Fibroblast of lung (primary cell): ENCODE data around the gene TSHR. TPM values are rescaled to one million over a fixed set of nuclear protein-coding genes. Genes with fewer than 3 reads are reported as not detected.
A peak's percentile ranks its signal among the peaks of the same experiment; 100 is the strongest.

Experiments used
- DNase-seq, 2 donors: peaks; one replicate each; pipeline versions ENCODE4 v3.0.0 to v3.0.0-alpha.2; 2010; ENCODE audit warnings: low read depth in 2 of 2
- H2AFZ ChIP-seq: 2 replicates; pipeline ENCODE4 v1.5.1; 2012; ENCODE audit warnings: low read length, control low read depth, inconsistent platforms
- H3K27ac ChIP-seq: 2 replicates; pipeline ENCODE4 v1.5.1; 2011; ENCODE audit warnings: low read length, control low read depth; ENCODE audit not compliant: insufficient read depth
- H3K27me3 ChIP-seq: 2 replicates; pipeline ENCODE4 v1.5.1; 2011; ENCODE audit warnings: mild to moderate bottlenecking, low read length; ENCODE audit not compliant: control insufficient read depth, insufficient read depth
- H3K36me3 ChIP-seq: 2 replicates; pipeline ENCODE4 v1.5.1; 2011; ENCODE audit warnings: low read length; ENCODE audit not compliant: control insufficient read depth, insufficient read depth
- H3K4me1 ChIP-seq: 2 replicates; pipeline ENCODE4 v1.5.1; 2011; ENCODE audit warnings: low read length; ENCODE audit not compliant: control insufficient read depth, insufficient read depth; ENCODE audit errors: extremely low read depth
- H3K4me2 ChIP-seq: 2 replicates; pipeline ENCODE4 v1.5.1; 2011; ENCODE audit warnings: low read length, control low read depth; ENCODE audit not compliant: insufficient read depth; ENCODE audit errors: extremely low read depth
- H3K4me3 ChIP-seq, 4 experiments: fragments of 200-600 bp in 1 of 4; sonication (generic) in 1 of 4; replicated peaks in 1 of 4; 2 replicates each; pipeline ENCODE4 v1.5.1; 2011 to 2016; ENCODE audit warnings: low read length in 4 of 4, low read depth in 3 of 4, mild to moderate bottlenecking in 3 of 4, control low read depth in 2 of 4, inconsistent platforms in 1 of 4, mixed read lengths in 1 of 4; ENCODE audit not compliant: insufficient read depth in 1 of 4; ENCODE audit errors: control extremely low read depth in 1 of 4
- H3K79me2 ChIP-seq: 2 replicates; pipeline ENCODE4 v1.5.1; 2012; ENCODE audit warnings: mild to moderate bottlenecking, low read length, inconsistent platforms; ENCODE audit not compliant: control insufficient read depth, insufficient read depth
- H3K9ac ChIP-seq: 2 replicates; pipeline ENCODE4 v1.5.1; 2011; ENCODE audit warnings: mild to moderate bottlenecking, low read length, control low read depth; ENCODE audit not compliant: insufficient read depth
- H3K9me3 ChIP-seq: 2 replicates; pipeline ENCODE4 v1.5.1; 2012; ENCODE audit warnings: low read depth, low read length; ENCODE audit not compliant: control insufficient read depth, insufficient read depth
- H4K20me1 ChIP-seq: 2 replicates; pipeline ENCODE4 v1.5.1; 2011; ENCODE audit warnings: low read length; ENCODE audit not compliant: control insufficient read depth, insufficient read depth; ENCODE audit errors: extremely low read depth
- CTCF ChIP-seq, 2 donors: IDR thresholded peaks in 1 of 2; conservative IDR thresholded peaks in 1 of 2; 1 replicate in 1 of 2; 2 replicates in 1 of 2; pipeline ENCODE4 v1.5.1; 2011 to 2012; ENCODE audit warnings: low read length in 2 of 2, control low read depth in 1 of 2, inconsistent platforms in 1 of 2, low read depth in 1 of 2, mild to moderate bottlenecking in 1 of 2
- EZH2 ChIP-seq: IDR thresholded peaks from 2 replicates; pipeline ENCODE4 v1.5.1; 2012; ENCODE audit warnings: low read length, control low read depth, mild to moderate bottlenecking; ENCODE audit errors: missing control alignments
- polyA plus RNA-seq, 2 donors: library from polyadenylated mRNA; depleted of rRNA in 1 of 2; stranded (reverse) in 1 of 2; unstranded in 1 of 2; fragments of >200 nt; gene quantifications; 2 replicates each; pipeline ENCODE4 v1.2.1, GENCODE V29; 2011 to 2012; ENCODE audit warnings: missing spikeins in 1 of 2
- total RNA-seq: library from RNA; depleted of rRNA; stranded (reverse); fragments of >200 nt; gene quantifications from 2 replicates; pipeline ENCODE4 v1.2.1, GENCODE V29; 2014

TSHR gene
- total and polyA plus RNA-seq, 2 donors (not counting 1 experiment from before 2014, with no cell fraction given), result not detected

GRCh38 chr14:80982711-80983110, 27.3 kb downstream of the TSHR start:
- H3K27me3 ChIP-seq, result no peaks in the 10 kb centered on the region
- H3K4me1 ChIP-seq, result no peaks in the 10 kb centered on the region
- TF ChIP-seq CTCF (conservative IDR thresholded peaks at IDR 0.05 in 1 of 2, IDR thresholded peaks at IDR 0.05 in 1 of 2; ENCODE audit: low read depth in 1 of 2, low read length in 2 of 2) (no peak), EZH2 (no peak)
- no peak overlapping the region for H2AFZ ChIP-seq
- H3K27ac ChIP-seq, result no peak overlapping the region
- no peak overlapping the region for H3K9ac ChIP-seq
- H3K4me3 ChIP-seq, result no peak overlapping the region
- H3K36me3 ChIP-seq, result no peaks in the 10 kb centered on the region
- H3K9me3 ChIP-seq, result no peaks in the 10 kb centered on the region
- no peaks in the 10 kb centered on the region for H3K79me2 ChIP-seq
- no peak overlapping the region for H3K4me2 ChIP-seq
- peak in 1 of 2 donors; percentile 9 for DNase-seq
- no peaks in the 10 kb centered on the region for H4K20me1 ChIP-seq

GRCh38 chr14:80987235-80988032, 32.0 kb downstream of the TSHR start:
- no peak overlapping the region for H3K4me3 ChIP-seq
- no peaks in the 10 kb centered on the region for H3K4me1 ChIP-seq
- H2AFZ ChIP-seq, result no peak overlapping the region
- no peak overlapping the region for H3K4me2 ChIP-seq
- DNase-seq, result peak; percentile 51 to 73
- no peaks in the 10 kb centered on the region for H3K79me2 ChIP-seq
- no peaks in the 10 kb centered on the region for H4K20me1 ChIP-seq
- H3K36me3 ChIP-seq, result no peaks in the 10 kb centered on the region
- H3K9ac ChIP-seq, result no peak overlapping the region
- no peak overlapping the region for H3K27ac ChIP-seq
- no peaks in the 10 kb centered on the region for H3K27me3 ChIP-seq
- TF ChIP-seq EZH2 (no peak), CTCF (conservative IDR thresholded peaks at IDR 0.05 in 1 of 2, IDR thresholded peaks at IDR 0.05 in 1 of 2; ENCODE audit: low read depth in 1 of 2, low read length in 2 of 2) (peak; percentile 95 to 98)
- no peaks in the 10 kb centered on the region for H3K9me3 ChIP-seq

- no peak for TF ChIP-seq CTCF (conservative IDR thresholded peaks at IDR 0.05 in 1 of 2, IDR thresholded peaks at IDR 0.05 in 1 of 2; ENCODE audit: low read depth in 1 of 2, low read length in 2 of 2)
- no peak for TF ChIP-seq EZH2
- Histone ChIP-seq H3K9me3 (no peaks in the 10 kb centered on the region), H4K20me1 (no peaks in the 10 kb centered on the region), H3K27ac (no peak overlapping the region), H3K4me2 (no peak overlapping the region), H3K27me3 (no peaks in the 10 kb centered on the region), H3K4me1 (no peaks in the 10 kb centered on the region), H3K9ac (no peak overlapping the region), H2AFZ (no peak overlapping the region), H3K4me3 (no peak overlapping the region), H3K79me2 (no peaks in the 10 kb centered on the region), H3K36me3 (no peaks in the 10 kb centered on the region)
- no peak for DNase-seq
Measured at GRCh38 chr14:80988192-80988591, 32.8 kb downstream of the TSHR start.
